Breast epithelium (tissue), 3 donors: ENCODE data around the gene DVL1.

ENCODE experiments used
- CTCF ChIP-seq, 3 donors: fragments of 450-650 bp; IDR thresholded peaks; one replicate each; pipeline ENCODE4 v1.5.1; 2016 to 2017; ENCODE audit warnings: antibody characterized with exemption in 3 of 3, mild to moderate bottlenecking in 3 of 3, moderate library complexity in 3 of 3
- POLR2A ChIP-seq: fragments of 450-650 bp; IDR thresholded peaks from one replicate; pipeline ENCODE4 v1.6.1; 2016; ENCODE audit warnings: antibody characterized with exemption, mild to moderate bottlenecking, moderate library complexity
- POLR2AphosphoS5 ChIP-seq, 3 donors: sonication (generic); formaldehyde crosslinking; IDR thresholded peaks; one replicate each; pipeline ENCODE4 v1.6.1; 2017; ENCODE audit warnings: antibody characterized with exemption in 3 of 3

GRCh38 chr1:1335283-1335682, 13.9 kb downstream of the DVL1 start:
- TF ChIP-seq POLR2A, result no peak
- no peak for TF ChIP-seq CTCF (IDR thresholded peaks at IDR 0.05)
- TF ChIP-seq POLR2AphosphoS5 (IDR thresholded peaks at IDR 0.05), result no peak
